ENCODE results near the gene PMEPA1.

The PMEPA1 gene

DNA sequence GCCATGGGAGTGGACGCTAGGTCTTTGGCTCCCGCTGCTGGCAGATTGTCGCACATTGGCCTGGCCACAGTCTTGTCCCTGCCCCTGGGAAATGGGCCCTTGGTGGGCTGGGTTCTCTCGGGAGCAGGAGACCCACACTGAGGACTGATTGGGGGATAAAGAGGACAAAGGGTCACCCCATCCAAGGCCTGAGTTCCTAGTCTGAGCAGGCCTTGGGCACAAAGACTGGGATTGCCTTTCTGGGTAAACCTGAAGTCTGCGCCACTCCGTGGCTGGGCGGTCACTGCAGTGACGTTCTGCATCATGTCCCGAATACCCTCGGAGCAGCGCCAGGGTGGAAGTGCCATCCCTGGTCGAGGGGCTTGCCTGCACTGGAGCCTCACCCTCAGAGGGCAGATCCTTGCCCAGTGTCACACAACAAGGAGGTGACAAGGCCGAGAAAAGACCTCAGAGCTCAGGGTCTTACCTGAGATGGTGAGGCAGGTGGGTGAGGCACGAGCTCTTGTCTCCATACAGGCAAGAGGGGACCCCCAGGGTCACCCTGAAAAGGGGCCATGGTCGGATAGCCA lies 53.5 kb downstream of the PMEPA1 start (continued):
- no peak for TF ChIP-seq ZNF19 (tag by site-specific recombination; IDR thresholded peaks at IDR 0.05; ENCODE audit: low read depth)
- TF ChIP-seq KLF8 (tag by site-specific recombination; IDR thresholded peaks at IDR 0.05): no peak
- no peak for TF ChIP-seq ZNF777 (tag by site-specific recombination; IDR thresholded peaks at IDR 0.05; ENCODE audit: borderline replicate concordance)
- no peak for TF ChIP-seq ZNF311 (tag by site-specific recombination; IDR thresholded peaks at IDR 0.05; ENCODE audit: borderline replicate concordance)
- TF ChIP-seq, protein P1, sequence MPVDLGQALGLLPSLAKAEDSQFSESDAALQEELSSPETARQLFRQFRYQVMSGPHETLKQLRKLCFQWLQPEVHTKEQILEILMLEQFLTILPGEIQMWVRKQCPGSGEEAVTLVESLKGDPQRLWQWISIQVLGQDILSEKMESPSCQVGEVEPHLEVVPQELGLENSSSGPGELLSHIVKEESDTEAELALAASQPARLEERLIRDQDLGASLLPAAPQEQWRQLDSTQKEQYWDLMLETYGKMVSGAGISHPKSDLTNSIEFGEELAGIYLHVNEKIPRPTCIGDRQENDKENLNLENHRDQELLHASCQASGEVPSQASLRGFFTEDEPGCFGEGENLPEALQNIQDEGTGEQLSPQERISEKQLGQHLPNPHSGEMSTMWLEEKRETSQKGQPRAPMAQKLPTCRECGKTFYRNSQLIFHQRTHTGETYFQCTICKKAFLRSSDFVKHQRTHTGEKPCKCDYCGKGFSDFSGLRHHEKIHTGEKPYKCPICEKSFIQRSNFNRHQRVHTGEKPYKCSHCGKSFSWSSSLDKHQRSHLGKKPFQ (tag by site-specific recombination; IDR thresholded peaks at IDR 0.05): no peak
- no peak for TF ChIP-seq ZNF114 (tag by site-specific recombination; IDR thresholded peaks at IDR 0.05)

GRCh38 chr20:57655809-57656155 lies 54.0 kb downstream of the PMEPA1 start:
- no peak overlapping the region for H3K4me3 ChIP-seq (ENCODE audit: low read depth, low read length)
- no peak overlapping the region for H3K27ac ChIP-seq (ENCODE audit: extremely low read depth, low read depth, low read length)
- TF ChIP-seq ZIC2 (tag by site-specific recombination; IDR thresholded peaks at IDR 0.05): no peak
- no peak for TF ChIP-seq PBX3 (CRISPR knock-in tag; IDR thresholded peaks at IDR 0.05)
- TF ChIP-seq ZNF792 (tag by site-specific recombination; IDR thresholded peaks at IDR 0.05): no peak
- TF ChIP-seq, protein P2, sequence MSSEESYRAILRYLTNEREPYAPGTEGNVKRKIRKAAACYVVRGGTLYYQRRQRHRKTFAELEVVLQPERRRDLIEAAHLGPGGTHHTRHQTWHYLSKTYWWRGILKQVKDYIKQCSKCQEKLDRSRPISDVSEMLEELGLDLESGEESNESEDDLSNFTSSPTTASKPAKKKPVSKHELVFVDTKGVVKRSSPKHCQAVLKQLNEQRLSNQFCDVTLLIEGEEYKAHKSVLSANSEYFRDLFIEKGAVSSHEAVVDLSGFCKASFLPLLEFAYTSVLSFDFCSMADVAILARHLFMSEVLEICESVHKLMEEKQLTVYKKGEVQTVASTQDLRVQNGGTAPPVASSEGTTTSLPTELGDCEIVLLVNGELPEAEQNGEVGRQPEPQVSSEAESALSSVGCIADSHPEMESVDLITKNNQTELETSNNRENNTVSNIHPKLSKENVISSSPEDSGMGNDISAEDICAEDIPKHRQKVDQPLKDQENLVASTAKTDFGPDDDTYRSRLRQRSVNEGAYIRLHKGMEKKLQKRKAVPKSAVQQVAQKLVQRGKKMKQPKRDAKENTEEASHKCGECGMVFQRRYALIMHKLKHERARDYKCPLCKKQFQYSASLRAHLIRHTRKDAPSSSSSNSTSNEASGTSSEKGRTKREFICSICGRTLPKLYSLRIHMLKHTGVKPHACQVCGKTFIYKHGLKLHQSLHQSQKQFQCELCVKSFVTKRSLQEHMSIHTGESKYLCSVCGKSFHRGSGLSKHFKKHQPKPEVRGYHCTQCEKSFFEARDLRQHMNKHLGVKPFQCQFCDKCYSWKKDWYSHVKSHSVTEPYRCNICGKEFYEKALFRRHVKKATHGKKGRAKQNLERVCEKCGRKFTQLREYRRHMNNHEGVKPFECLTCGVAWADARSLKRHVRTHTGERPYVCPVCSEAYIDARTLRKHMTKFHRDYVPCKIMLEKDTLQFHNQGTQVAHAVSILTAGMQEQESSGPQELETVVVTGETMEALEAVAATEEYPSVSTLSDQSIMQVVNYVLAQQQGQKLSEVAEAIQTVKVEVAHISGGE (tag by site-specific recombination; conservative IDR thresholded peaks at IDR 0.05; ENCODE audit: low read depth): no peak
- no peak for TF ChIP-seq ZNF544 (tag by site-specific recombination; IDR thresholded peaks at IDR 0.05)
- TF ChIP-seq BCL6B (tag by site-specific recombination; IDR thresholded peaks at IDR 0.05): no peak
- TF ChIP-seq ZXDB (tag by site-specific recombination; IDR thresholded peaks at IDR 0.05): no peak
- no peak for TF ChIP-seq ZNF239 (tag by site-specific recombination; IDR thresholded peaks at IDR 0.05)
- TF ChIP-seq ZNF654 (tag by site-specific recombination; IDR thresholded peaks at IDR 0.05; ENCODE audit: low read depth): no peak
- no peak for TF ChIP-seq ZNF221 (tag by site-specific recombination; IDR thresholded peaks at IDR 0.05; ENCODE audit: borderline replicate concordance)
- CTCF ChIA-PET: interaction anchor here (0.6 to 1.7 kb wide), 3 partner anchors 77 to 537 kb away, joined by 3 to 6 read pairs (median 3); no protein-coding TSS in a partner anchor
- POLR2A ChIA-PET: no interaction called here
- no peaks in the 10 kb centered on the region for H3K4me1 ChIP-seq (ENCODE audit: control insufficient read depth, insufficient read depth, low read length)
- no peaks in the 10 kb centered on the region for H3K9me3 ChIP-seq (ENCODE audit: control insufficient read depth, insufficient read depth, low read depth, low read length)
- H3K36me3 ChIP-seq (ENCODE audit: control insufficient read depth in 2 of 2, insufficient read depth in 1 of 2, low read length in 2 of 2): peaks cover 0 to 41% of the 10 kb centered on the region in 2 experiments; a peak in 1 of 3 replicates
